Fibroblast of skin of left quadriceps (primary cell): ENCODE results near the gene GRAPL.
"Not testable (repeated sequence)": the region's sequence is repeated elsewhere in the genome, so short reads cannot be mapped to it uniquely, and the experiment has no call there.

ENCODE experiments used
- DNase-seq, 2 experiments: peaks; one replicate each; pipeline ENCODE4 v3.0.0-alpha.2; 2013; ENCODE audit warnings: low read depth in 2 of 2

Gene GRAPL

GRCh38 chr17:19188870-19189708 is 61.7 kb downstream of the GRAPL start:
- not testable (repeated sequence) for DNase-seq

GRCh38 chr17:19189781-19190405 is 62.5 kb downstream of the GRAPL start:
- not testable (repeated sequence) for DNase-seq

GRCh38 chr17:19196382-19197204 is 69.2 kb downstream of the GRAPL start:
- DNase-seq, result not testable (repeated sequence)

GRCh38 chr17:19202448-19202847 is 75.1 kb downstream of the GRAPL start:
- not testable (repeated sequence) for DNase-seq

DNA sequence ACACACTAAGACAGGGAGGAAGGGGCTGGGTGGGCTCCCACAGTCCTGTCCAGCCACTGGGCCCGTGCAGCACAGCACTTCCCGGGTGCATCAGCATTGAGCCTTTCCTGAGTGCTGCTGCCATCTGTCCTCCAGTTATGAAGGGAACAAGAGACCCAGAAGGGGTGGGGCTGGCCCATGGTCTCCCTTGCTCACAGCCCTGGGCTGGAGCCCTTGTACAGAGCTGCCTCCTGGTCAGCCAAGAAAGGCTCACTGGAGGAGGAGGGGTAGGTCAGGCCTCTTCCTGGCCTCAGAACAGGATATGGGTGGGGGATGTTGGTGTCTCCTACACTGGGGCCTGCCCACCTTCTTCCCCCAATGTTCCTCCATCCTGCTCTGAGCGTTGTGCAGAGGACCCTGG is 76.0 kb downstream of the GRAPL start:
- not testable (repeated sequence) for DNase-seq
